HG03558 (cell line): ENCODE results near the gene CCR9.
"Not testable (repeated sequence)": the region's sequence is repeated elsewhere in the genome, so short reads cannot be mapped to it uniquely, and the experiment has no call there.

Experiments
- ATAC-seq: cut with Tn5 transposase; IDR thresholded peaks from one replicate; pipeline ENCODE4 v1.9.1; 2021; ENCODE audit warnings: moderate number of reproducible peaks; ENCODE audit not compliant: unreplicated experiment; ENCODE audit errors: extremely low read depth

CCR9 gene

GRCh38 chr3:45885979-45886705 is at the start of gene CCR9:
Gene CCR9 (plus strand): TSS chr3:45886543. CDS start chr3:45894934, 8,391 bp downstream.
- no peak for ATAC-seq

GRCh38 chr3:45838466-45838865 is 47.9 kb upstream of the CCR9 start:
- ATAC-seq, result no peak

GRCh38 chr3:45841420-45841756 is 45.0 kb upstream of the CCR9 start:
- no peak for ATAC-seq

GRCh38 chr3:45841757-45842491 is 44.4 kb upstream of the CCR9 start, which contains the start of gene LZTFL1:
Gene LZTFL1 (minus strand): TSS chr3:45842119. CDS start chr3:45841991, 128 bp downstream.
- ATAC-seq, result no peak

DNA sequence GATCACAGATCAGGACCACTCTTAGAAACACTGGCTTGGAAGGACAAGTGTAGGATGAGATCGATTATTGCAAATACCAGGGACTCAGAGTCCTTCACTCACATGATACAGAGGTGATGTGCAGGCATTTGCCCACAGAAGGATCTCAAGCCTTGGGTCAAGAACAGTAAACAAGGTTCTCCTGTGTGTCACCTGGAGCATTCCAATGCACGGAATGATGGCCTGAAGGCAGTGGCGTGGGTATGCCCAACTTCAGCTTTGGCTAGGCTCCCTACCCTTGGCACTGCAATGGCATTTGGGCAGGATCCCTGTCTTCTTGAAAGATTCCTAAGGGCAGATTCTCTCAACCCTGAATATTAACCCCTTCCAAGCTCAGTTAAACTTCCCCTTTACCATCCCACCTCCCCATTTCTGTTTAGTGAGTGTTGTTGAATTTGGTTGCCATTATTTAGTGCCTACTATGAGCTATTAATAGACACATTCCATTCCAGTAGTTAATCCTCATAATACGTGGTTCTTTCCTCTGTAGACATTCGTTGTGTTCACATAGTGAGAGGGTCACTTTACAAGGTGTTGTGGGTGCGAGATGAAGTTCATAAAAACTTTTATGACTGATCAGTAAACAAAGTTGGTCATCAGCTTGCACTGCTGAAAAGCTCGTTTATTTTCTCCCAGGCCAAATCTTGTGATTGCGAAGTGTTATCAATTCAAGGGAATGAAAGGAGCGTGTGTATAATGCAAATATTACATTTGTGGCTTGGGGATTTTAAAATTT is 43.3 kb upstream of the CCR9 start:
- no peak for ATAC-seq

DNA sequence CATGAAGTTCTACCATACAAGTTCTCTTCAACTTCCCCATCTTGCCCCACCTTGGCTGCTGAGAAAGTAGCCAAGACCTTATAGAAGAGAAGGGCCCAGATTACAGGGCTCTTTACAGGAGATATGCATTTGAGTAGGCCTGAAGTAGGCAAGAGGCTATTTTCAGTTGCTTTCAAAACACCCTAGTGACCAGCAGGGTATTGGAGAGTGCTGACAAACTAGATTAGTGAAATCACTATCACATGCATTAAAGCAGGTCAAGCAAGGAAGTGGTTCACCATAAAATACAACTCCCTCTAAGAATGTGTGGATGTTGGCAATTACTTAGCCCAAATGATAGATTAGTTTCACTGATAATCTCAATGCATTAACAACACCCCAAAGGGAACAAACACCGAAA is 41.7 kb upstream of the CCR9 start:
- no peak for ATAC-seq

DNA sequence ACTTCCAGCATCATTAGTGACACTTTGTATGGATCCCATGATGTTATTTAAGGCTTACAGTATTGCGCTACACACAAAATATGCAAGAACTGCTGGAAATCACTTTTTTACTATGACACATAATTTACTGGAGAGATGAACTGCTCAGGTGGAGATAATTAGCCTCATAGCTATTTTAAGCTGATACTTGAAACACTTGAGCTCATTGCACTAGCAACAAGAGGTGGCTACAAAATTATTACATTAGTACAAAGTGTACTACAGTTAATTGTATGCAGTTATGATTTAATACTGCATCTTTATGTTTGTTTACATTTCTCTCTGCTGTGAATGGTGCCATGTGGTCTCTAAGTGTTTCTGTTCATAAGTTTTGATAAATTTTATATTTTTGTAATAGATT is 38.0 kb upstream of the CCR9 start:
- ATAC-seq, result no peak

- ATAC-seq, result no peak
These were observed 33.5 kb upstream of the CCR9 start for GRCh38 chr3:45852828-45853227.

GRCh38 chr3:45856323-45856722 is 30.0 kb upstream of the CCR9 start:
- ATAC-seq, result not testable (repeated sequence)

- not testable (repeated sequence) for ATAC-seq
These were observed 29.3 kb upstream of the CCR9 start for GRCh38 chr3:45857024-45857423.

- no peak for ATAC-seq
These were observed 27.4 kb upstream of the CCR9 start for GRCh38 chr3:45858809-45859543.

DNA sequence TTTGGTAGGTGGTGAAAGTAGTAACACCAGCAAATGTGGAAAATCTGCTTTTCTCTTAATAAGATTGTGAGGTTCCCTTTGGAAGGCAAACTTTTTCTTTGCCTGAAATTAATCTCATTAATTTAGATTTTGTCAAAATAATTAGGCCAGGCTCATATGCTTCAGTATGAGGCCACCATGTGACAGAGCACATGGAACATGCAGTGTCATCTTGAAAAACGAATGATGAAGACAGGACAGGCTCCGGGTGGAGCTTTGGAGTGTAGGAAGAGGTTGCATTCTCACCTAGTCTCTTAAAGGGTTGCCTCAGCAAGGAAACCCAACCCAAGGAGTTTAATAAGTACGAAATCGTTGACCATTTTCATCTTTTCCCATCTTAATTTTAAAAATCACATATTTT is 25.9 kb upstream of the CCR9 start:
- no peak for ATAC-seq

- peak; percentile 45 for ATAC-seq
These were observed 25.2 kb upstream of the CCR9 start for GRCh38 chr3:45861043-45861719.

DNA sequence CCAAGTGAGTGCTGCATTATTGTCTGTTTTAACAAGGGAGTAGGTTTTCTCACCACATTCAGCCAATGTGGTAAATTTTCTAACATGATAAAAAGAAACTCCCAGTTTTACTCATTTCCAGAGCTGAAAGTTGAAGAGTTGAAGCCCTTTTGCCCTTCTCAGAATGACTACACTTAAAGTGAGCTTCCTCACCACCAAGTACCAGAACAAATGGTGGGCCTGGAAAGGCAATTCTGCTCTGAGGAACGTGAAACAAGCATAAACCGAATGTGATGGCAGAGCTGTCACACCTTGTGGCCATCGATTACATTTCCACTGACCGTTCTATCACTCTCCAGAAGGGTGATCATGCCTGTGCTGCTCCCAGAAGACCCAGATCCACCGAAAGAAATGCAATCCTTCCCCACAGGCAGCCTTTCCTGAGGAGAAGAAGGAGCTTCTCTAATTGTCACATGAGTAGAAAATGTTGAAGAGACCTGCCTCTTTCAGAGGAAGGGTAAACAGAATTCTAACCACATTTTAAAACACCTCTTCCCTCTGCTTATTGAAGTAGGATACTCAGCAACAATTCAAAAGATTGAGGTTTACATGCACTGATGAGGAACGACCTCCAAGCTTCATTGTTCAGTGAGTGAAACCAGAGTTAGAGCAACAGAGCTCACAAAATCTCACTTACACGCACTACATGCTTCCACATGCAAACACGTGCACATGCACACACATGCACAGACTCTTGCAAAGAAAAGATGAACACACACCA is 21.4 kb upstream of the CCR9 start:
- peak; percentile 39 for ATAC-seq

DNA sequence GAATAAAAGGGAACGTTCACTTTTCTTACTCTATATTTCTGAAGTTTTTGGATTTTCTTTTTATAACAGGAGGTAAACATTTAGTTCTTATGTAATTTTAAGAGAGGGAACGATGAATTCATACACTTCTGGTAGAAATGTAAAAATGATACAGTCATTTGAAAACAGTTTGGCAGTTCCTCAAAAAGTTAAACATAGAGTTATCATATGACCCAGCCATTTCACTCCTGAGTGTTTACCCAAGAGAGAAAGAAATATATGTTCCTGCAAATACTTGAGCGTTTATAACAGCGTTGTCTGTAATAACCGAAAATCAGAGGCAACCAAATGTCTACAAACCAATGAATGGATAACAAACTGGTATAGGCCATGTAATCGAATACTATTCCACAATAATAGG is 20.8 kb upstream of the CCR9 start:
- ATAC-seq, result no peak

GRCh38 chr3:45868213-45868612 is 18.1 kb upstream of the CCR9 start:
- ATAC-seq, result no peak

- no peak for ATAC-seq
These were observed 17.7 kb upstream of the CCR9 start for GRCh38 chr3:45868650-45869049.

- no peak for ATAC-seq
These were observed 16.7 kb upstream of the CCR9 start for GRCh38 chr3:45869638-45870037.

GRCh38 chr3:45870099-45870498 is 16.2 kb upstream of the CCR9 start:
- no peak for ATAC-seq
